IPS-18a (cell line): ENCODE measurements around the gene SMTNL2.
"Not testable (repeated sequence)": the region's sequence is repeated elsewhere in the genome, so short reads cannot be mapped to it uniquely, and the experiment has no call there.

Experiments
- H3K27ac ChIP-seq: one replicate; pipeline ENCODE4 v1.5.1; 2013; ENCODE audit warnings: low read length
- H3K27me3 ChIP-seq: one replicate; pipeline ENCODE4 v1.6.1; 2013; ENCODE audit warnings: mild to moderate bottlenecking, low read length; ENCODE audit not compliant: control insufficient read depth, insufficient read depth
- H3K36me3 ChIP-seq: one replicate; pipeline ENCODE4 v1.6.1; 2013; ENCODE audit warnings: low read depth, low read length; ENCODE audit not compliant: control insufficient read depth
- H3K4me1 ChIP-seq: one replicate; pipeline ENCODE4 v1.6.1; 2013; ENCODE audit warnings: low read depth, low read length; ENCODE audit not compliant: control insufficient read depth
- H3K4me3 ChIP-seq: one replicate; pipeline ENCODE4 v1.5.1; 2013; ENCODE audit warnings: low read length
- H3K9ac ChIP-seq: one replicate; pipeline ENCODE4 v1.6.1; 2013; ENCODE audit warnings: mild to moderate bottlenecking, low read length, moderate library complexity
- H3K9me3 ChIP-seq: one replicate; pipeline ENCODE4 v1.6.1; 2013; ENCODE audit warnings: low read depth, low read length; ENCODE audit not compliant: control insufficient read depth

The SMTNL2 gene

GRCh38 chr17:4634976-4635375 is 50.6 kb downstream of the SMTNL2 start:
- Histone ChIP-seq H3K4me3 (no peak overlapping the region), H3K9ac (no peak overlapping the region), H3K4me1 (peaks cover 9% of the 10 kb centered on the region), H3K27me3 (peaks cover 43% of the 10 kb centered on the region), H3K27ac (no peak overlapping the region), H3K9me3 (no peaks in the 10 kb centered on the region), H3K36me3 (no peaks in the 10 kb centered on the region)

DNA sequence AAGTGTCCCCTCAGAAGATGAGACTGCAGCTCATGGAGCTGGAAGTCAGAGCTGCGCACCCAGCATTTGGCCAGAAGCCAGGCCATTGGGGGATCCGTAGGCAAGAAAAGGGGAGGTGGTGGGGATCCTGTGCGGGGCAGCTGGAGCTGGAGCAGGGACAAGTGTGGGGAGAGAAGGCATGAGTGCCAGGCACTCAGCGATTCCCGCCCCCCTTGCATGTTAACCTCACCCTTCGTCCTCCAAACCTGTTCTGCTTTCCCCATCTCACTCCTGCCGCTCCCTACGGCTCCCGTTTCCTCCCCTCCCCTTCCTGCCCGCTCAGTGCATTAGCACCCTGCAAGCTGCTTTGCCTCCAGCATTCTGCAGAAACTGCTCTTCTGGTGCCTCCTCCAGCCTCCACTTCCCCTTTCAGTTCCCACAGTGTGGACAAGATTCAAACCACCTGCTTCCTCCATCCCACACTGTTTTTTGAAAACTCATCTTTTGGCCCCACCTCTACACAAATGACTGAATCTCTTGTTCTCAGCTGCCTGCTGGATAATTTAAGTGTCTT is 51.6 kb downstream of the SMTNL2 start:
- Histone ChIP-seq H3K9ac (no peak overlapping the region), H3K4me1 (peaks cover 9% of the 10 kb centered on the region), H3K27ac (no peak overlapping the region), H3K4me3 (peak overlapping the region; percentile 15), H3K9me3 (no peaks in the 10 kb centered on the region), H3K36me3 (no peaks in the 10 kb centered on the region), H3K27me3 (peaks cover 52% of the 10 kb centered on the region)

GRCh38 chr17:4636474-4637100 is 52.3 kb downstream of the SMTNL2 start:
- Histone ChIP-seq H3K9ac (no peak overlapping the region), H3K36me3 (no peaks in the 10 kb centered on the region), H3K27ac (no peak overlapping the region), H3K4me1 (peaks cover 9% of the 10 kb centered on the region), H3K4me3 (no peak overlapping the region), H3K27me3 (peaks cover 59% of the 10 kb centered on the region), H3K9me3 (no peaks in the 10 kb centered on the region)

DNA sequence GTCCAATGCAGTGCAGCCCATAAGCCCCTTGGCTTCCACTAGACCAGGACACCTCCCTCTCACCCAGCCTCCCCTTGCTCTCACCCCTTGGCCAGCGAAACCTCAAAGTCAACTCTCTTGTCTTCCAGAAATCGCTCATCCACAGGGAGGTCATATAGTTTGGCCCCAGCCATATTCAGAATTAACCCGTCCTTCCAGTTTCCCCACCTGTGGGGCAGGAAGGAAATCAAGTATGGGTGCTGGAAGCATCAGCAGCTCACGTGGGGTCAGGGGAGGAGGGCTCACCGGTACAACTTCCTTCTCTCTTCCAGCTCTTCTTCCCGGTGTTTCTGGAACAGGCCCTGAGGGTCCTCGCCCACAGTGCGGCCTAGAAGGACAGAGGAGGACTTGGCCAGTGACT is 54.4 kb downstream of the SMTNL2 start:
- Histone ChIP-seq H3K27me3 (peaks cover 81% of the 10 kb centered on the region), H3K4me1 (peaks cover 11% of the 10 kb centered on the region), H3K4me3 (peak overlapping the region; percentile 39)
- H3K36me3 ChIP-seq, H3K9ac ChIP-seq, H3K27ac ChIP-seq, H3K9me3 ChIP-seq: not testable (repeated sequence)

DNA sequence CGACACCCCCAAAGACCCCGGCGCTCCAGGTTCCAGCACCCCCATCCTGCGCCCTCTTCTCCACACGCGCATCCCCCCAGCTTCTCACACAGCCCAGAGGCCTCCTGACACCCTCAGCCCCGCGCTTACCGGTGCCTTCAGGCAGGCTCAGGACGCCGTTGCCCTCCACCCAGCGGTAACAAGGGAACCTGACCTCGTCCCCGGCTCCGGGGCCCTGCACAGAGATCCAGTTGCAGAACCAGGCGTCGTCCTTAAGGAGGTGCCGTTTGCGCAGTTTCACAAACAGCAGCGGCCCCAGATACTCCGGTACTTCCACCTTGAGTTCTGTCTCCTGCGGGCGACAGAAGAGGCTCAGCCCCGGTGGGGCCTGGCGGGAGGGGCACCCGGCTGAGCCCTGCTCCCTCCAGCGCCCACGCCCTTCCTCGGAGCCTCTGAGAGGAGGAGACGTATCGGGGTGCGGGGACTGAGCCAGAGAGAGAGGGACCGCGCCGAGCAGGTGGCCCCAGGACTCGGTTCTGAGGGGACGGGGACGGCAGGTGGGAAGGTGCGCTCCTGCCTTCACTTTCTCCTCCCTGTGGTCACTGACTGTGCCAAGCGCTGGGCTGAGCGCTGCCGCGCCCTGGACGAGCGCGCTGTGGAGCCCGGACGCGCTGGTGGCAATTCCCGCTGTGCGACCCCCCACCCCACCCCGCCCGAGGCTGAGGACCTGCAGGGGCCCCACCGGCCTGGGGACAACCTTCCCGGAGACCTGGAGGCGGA is 55.2 kb downstream of the SMTNL2 start:
- not testable (repeated sequence) for H3K9ac ChIP-seq, H3K36me3 ChIP-seq, H3K9me3 ChIP-seq, H3K27ac ChIP-seq
- Histone ChIP-seq H3K4me3 (peak overlapping the region; percentile 39), H3K27me3 (peaks cover 87% of the 10 kb centered on the region), H3K4me1 (peaks cover 11% of the 10 kb centered on the region)

DNA sequence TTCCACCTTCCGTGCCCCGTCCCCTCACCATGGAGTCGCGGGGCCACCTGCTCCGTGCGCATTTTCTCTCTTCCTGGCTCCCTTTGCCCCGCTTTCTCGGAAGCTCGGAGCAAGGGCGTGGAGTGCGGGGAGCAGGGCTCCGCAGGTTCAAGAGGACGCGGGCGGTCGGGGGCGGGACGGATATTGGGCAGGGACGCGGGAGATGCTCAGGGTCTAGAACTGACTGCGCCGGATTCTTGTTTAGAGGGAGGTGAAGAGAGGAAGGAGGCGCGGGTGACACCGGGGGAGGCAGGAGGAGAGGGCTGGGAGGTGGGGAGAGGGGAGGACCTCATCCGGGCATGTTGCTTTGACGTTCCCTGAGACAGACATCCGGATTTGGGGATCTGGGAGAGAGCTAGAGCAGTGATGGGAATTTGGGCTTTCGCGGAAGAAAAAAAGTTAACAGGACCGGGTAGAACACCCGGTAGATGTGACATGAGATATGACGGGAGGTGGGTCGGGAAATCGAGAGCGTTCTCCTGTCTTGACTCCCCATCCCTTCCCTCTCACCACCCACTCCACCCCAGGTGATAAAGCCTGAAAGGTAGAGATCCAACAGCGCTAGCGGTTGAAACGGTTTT is 56.4 kb downstream of the SMTNL2 start:
- not testable (repeated sequence) for H3K4me1 ChIP-seq, H3K9ac ChIP-seq, H3K27ac ChIP-seq, H3K9me3 ChIP-seq, H3K36me3 ChIP-seq
- peaks cover 80% of the 10 kb centered on the region for H3K27me3 ChIP-seq
- peak overlapping the region; percentile 47 for H3K4me3 ChIP-seq

DNA sequence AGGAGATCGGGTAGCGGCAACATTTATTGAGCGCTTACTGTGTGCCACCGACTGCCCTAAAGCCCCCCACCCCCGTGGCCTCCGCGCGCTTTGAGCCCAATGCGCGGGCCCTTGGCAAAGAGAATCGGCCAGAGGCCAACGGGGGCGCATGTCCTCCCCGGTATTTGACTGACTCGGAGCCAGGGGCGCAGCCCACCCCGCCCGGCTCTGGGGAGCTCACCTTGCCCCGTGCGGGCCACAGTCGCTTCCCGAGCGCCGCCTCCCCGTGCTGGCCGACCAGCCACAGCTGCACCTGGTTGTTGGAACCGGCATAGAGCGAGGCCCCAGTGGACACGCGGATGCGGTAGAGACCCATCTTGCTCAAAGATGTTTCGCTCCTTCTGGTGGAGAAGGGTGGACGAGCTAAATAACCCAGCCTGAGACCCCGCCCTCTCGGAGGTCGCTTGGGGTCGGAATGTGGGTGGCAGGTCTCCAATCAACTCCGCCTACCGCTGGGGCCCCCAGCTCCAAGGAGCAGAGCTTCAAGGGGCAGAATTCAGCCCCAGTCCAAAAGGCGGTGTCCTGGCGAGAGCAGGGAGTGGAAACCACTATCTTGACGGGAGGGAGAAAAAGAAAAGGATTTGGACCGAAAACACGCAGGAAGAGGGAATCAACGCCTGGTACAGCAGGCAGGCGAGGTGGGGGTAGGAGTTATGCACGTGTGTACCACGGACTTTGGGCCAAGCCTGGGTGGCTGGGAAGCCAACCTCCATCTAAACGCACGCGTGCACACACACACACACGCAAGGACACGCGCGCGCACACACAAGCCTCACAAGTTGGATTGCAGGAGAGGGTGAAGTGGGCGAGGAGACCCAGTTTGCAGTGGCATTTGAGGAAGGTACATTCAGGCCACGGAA is 57.2 kb downstream of the SMTNL2 start, which contains the start of gene ALOX15:
TSS of gene ALOX15 (minus strand) at position 382 of the 899 bp plus-strand sequence. CDS start at position 355, 27 bp downstream.
- Histone ChIP-seq H3K36me3 (no peaks in the 10 kb centered on the region), H3K9me3 (no peaks in the 10 kb centered on the region), H3K4me1 (peaks cover 7% of the 10 kb centered on the region), H3K9ac (no peak within 1 kb of the TSS), H3K27ac (no peak within 1 kb of the TSS), H3K27me3 (peaks cover 71% of the 10 kb centered on the region), H3K4me3 (peak within 1 kb of the TSS; percentile 47)

GRCh38 chr17:4642286-4642685 is 58.0 kb downstream of the SMTNL2 start:
- peaks cover 7% of the 10 kb centered on the region for H3K4me1 ChIP-seq
- H3K36me3 ChIP-seq, result no peaks in the 10 kb centered on the region
- H3K4me3 ChIP-seq, result peak overlapping the region; percentile 47
- no peak overlapping the region for H3K27ac ChIP-seq
- H3K9me3 ChIP-seq, result no peaks in the 10 kb centered on the region
- no peak overlapping the region for H3K9ac ChIP-seq
- peaks cover 64% of the 10 kb centered on the region for H3K27me3 ChIP-seq

DNA sequence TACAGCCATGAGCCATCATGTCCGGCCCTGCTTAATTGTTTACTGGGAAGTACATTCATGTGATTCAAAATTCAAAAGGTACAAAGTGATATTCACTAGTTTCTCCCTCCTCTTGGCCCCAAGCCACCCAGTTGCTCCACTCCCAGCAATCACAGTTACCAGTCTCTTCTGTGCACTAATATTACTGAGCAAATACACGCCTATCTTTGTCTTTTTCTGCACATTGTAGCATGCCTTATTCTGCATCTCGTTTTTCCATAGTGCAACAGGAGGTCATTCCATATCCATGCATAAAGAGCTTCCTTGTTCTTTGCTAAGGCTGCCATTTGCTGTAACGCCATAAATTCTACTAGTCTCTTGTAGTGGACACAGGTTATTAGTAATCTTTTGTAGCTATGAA is 59.3 kb downstream of the SMTNL2 start:
- H3K9ac ChIP-seq, result no peak overlapping the region
- H3K36me3 ChIP-seq, result no peaks in the 10 kb centered on the region
- H3K4me3 ChIP-seq, result no peak overlapping the region
- H3K9me3 ChIP-seq, result no peaks in the 10 kb centered on the region
- H3K27me3 ChIP-seq, result peaks cover 54% of the 10 kb centered on the region
- H3K4me1 ChIP-seq, result peaks cover 7% of the 10 kb centered on the region
- no peak overlapping the region for H3K27ac ChIP-seq

- H3K4me1 ChIP-seq, result peaks cover 7% of the 10 kb centered on the region
- H3K9me3 ChIP-seq, result no peaks in the 10 kb centered on the region
- H3K4me3 ChIP-seq, result no peak overlapping the region
- no peaks in the 10 kb centered on the region for H3K36me3 ChIP-seq
- no peak overlapping the region for H3K27ac ChIP-seq
- H3K9ac ChIP-seq, result no peak overlapping the region
- peaks cover 38% of the 10 kb centered on the region for H3K27me3 ChIP-seq
Observed at GRCh38 chr17:4645642-4646041, 61.3 kb downstream of the SMTNL2 start.

DNA sequence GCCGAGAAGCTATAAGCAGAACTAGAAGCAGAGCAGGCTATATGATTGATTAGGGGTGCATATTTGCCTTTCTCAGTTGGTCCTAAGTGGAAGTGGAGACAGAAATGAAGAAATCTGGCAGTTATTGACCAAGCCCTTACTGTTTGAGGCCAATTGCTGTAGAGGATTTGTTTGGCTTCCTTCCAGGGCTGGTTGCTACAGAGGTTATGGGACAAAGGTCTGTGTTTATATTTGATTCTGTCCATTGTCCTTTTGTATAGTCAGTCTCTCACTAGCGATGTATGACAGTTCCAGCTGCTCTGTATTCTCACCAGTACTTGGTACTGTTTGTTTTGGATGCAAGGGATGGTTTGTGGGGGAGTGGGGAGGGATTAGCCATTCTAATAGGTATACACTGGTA is 64.4 kb downstream of the SMTNL2 start:
- Histone ChIP-seq H3K4me3 (no peak overlapping the region), H3K9me3 (no peaks in the 10 kb centered on the region), H3K27ac (no peak overlapping the region), H3K9ac (no peak overlapping the region), H3K4me1 (no peaks in the 10 kb centered on the region), H3K36me3 (no peaks in the 10 kb centered on the region), H3K27me3 (peaks cover 7% of the 10 kb centered on the region)
